H4 (cell line): ENCODE data around the gene FOXC2. TPM values are rescaled to one million over a fixed set of nuclear protein-coding genes. Genes with fewer than 3 reads are reported as not detected.

Source experiments
- DNase-seq: peaks from one replicate; pipeline ENCODE4 v3.0.0-alpha.2; 2015; ENCODE audit warnings: low spot score
- total RNA-seq: library from RNA; depleted of rRNA; stranded (reverse); fragments of >200 nt; shearing (Covaris generic); gene quantifications from 2 replicates; pipeline ENCODE4 v1.2.3, GENCODE V29; 2014; rRNA removed

The FOXC2 gene
- total RNA-seq, 1 experiment from 2014 or later = 0.60 TPM

- no peak for DNase-seq
Observed at GRCh38 chr16:86614699-86615098, 48.1 kb downstream of the FOXC2 start.

GRCh38 chr16:86616906-86617305 lies 50.3 kb downstream of the FOXC2 start:
- no peak for DNase-seq

- DNase-seq = no peak
Observed at GRCh38 chr16:86618431-86619238, 52.0 kb downstream of the FOXC2 start.

Other genes with a start within 250 kb of the FOXC2 start
- gene FOXF1, start 56.3 kb upstream of the FOXC2 start, total RNA-seq = 12.3 and 20.2 TPM in 2 replicates
- 9.6 and 10.0 TPM in 2 replicates for gene MTHFSD, start 11.6 kb upstream of the FOXC2 start, total RNA-seq
- 0.75 and 0.86 TPM in 2 replicates for gene FOXL1, start 11.7 kb downstream of the FOXC2 start, total RNA-seq